Gastroesophageal sphincter (tissue), 4 donors: ENCODE results near the gene KRT82. TPM values are rescaled to one million over a fixed set of nuclear protein-coding genes. Genes with fewer than 3 reads are reported as not detected.

ENCODE experiments used
- ATAC-seq: fragments of 150-250 bp; one replicate; pipeline ENCODE4 v1.9.1; 2016; ENCODE audit warnings: mild to moderate bottlenecking, moderate library complexity
- H3K27ac ChIP-seq, 4 donors: fragments of 200-600 bp; sonication (generic) in 3 of 4; 1 replicate in 3 of 4; 2 replicates in 1 of 4; pipeline ENCODE4 v1.5.1; 2016 to 2019
- H3K27me3 ChIP-seq: fragments of 200-600 bp; sonication (generic); one replicate; pipeline ENCODE4 v1.5.1; 2019
- H3K36me3 ChIP-seq, 2 donors: fragments of 200-600 bp; sonication (generic); one replicate each; pipeline ENCODE4 v1.5.1; 2019; ENCODE audit warnings: control low read depth in 1 of 2
- H3K4me1 ChIP-seq, 3 donors: fragments of 200-600 bp; sonication (generic); 1 replicate in 2 of 3; 2 replicates in 1 of 3; pipeline ENCODE4 v1.5.1; 2016 to 2019; ENCODE audit warnings: control low read depth in 2 of 3
- H3K4me3 ChIP-seq, 2 donors: fragments of 200-600 bp; sonication (generic); one replicate each; pipeline ENCODE4 v1.5.1; 2019; ENCODE audit warnings: mild to moderate bottlenecking in 1 of 2, moderate library complexity in 1 of 2
- H3K9me3 ChIP-seq, 3 donors: fragments of 200-600 bp; sonication (generic); one replicate each; pipeline ENCODE4 v1.5.1; 2017 to 2019; ENCODE audit warnings: control low read depth in 2 of 3
- CTCF ChIP-seq, 4 experiments: fragments of 200-600 bp in 2 of 4; fragments of 450-650 bp in 2 of 4; sonication (generic) in 1 of 4; IDR thresholded peaks; one replicate each; pipeline ENCODE4 v1.5.1; 2017 to 2019; ENCODE audit warnings: antibody characterized with exemption in 4 of 4, mild to moderate bottlenecking in 2 of 4, moderate library complexity in 2 of 4
- EP300 ChIP-seq: sonication (generic); formaldehyde crosslinking; IDR thresholded peaks from one replicate; pipeline ENCODE4 v1.6.1; 2017; ENCODE audit warnings: antibody characterized with exemption, mild to moderate bottlenecking
- POLR2A ChIP-seq, 2 donors: fragments of 450-650 bp; IDR thresholded peaks; one replicate each; pipeline ENCODE4 v1.6.1; 2017; ENCODE audit warnings: antibody characterized with exemption in 2 of 2, mild to moderate bottlenecking in 2 of 2, moderate library complexity in 1 of 2
- POLR2AphosphoS5 ChIP-seq: sonication (generic); formaldehyde crosslinking; IDR thresholded peaks from one replicate; pipeline ENCODE4 v1.6.1; 2017; ENCODE audit warnings: antibody characterized with exemption
- WGBS, 2 donors: methylation state at CpG; one replicate each; pipeline ENCODE4 v1.1.5; 2018; ENCODE audit warnings: low coverage in 1 of 2; 5-methylcytosine and 5-hydroxymethylcytosine counted together
- total RNA-seq, 4 donors: library from RNA; depleted of rRNA; stranded (reverse); fragments of >200 nt; gene quantifications; one replicate each; pipeline ENCODE4 v1.1.0, GENCODE V29; 2016

Gene KRT82
- total RNA-seq, 4 donors from 2014 or later = not detected

GRCh38 chr12:52366738-52367485, 39.2 kb downstream of the KRT82 start, which contains the start of gene KRT85:
Gene KRT85 (minus strand): TSS chr12:52367481. CDS start chr12:52367405, 76 bp downstream.
- no peak for ATAC-seq
- TF ChIP-seq POLR2AphosphoS5 (no peak), EP300 (no peak), POLR2A (IDR thresholded peaks at IDR 0.05) (no peak), CTCF (IDR thresholded peaks at IDR 0.05) (no peak)
- no peak within 1 kb of the TSS for H3K4me3 ChIP-seq
- peaks cover 0 to 13% (median 0%) of the 10 kb centered on the region in 3 donors for H3K4me1 ChIP-seq
- 85 to 100% methylated on average over 1 to 5 of the region's 42 CpGs for WGBS, 2 donors
- H3K36me3 ChIP-seq = no peaks in the 10 kb centered on the region
- no peaks in the 10 kb centered on the region for H3K9me3 ChIP-seq
- H3K27me3 ChIP-seq = no peaks in the 10 kb centered on the region
- no peak within 1 kb of the TSS for H3K27ac ChIP-seq

- H3K4me3 ChIP-seq = no peak overlapping the region
- no peaks in the 10 kb centered on the region for H3K4me1 ChIP-seq
- TF ChIP-seq EP300 (no peak), POLR2AphosphoS5 (no peak), POLR2A (IDR thresholded peaks at IDR 0.05) (no peak), CTCF (IDR thresholded peaks at IDR 0.05) (no peak)
- ATAC-seq = no peak
- H3K9me3 ChIP-seq = no peaks in the 10 kb centered on the region
- 78 to 90% methylated on average over 2 to 8 of the region's 14 CpGs for WGBS, 2 donors
- H3K27ac ChIP-seq = no peak overlapping the region
- no peaks in the 10 kb centered on the region for H3K27me3 ChIP-seq
- H3K36me3 ChIP-seq = no peaks in the 10 kb centered on the region
Measured at GRCh38 chr12:52364901-52365489, 41.1 kb downstream of the KRT82 start.

GRCh38 chr12:52364061-52364460, 42.1 kb downstream of the KRT82 start:
- H3K4me1 ChIP-seq = no peaks in the 10 kb centered on the region
- ATAC-seq = no peak
- H3K4me3 ChIP-seq = no peak overlapping the region
- H3K27ac ChIP-seq = no peak overlapping the region
- H3K36me3 ChIP-seq = no peaks in the 10 kb centered on the region
- no peaks in the 10 kb centered on the region for H3K27me3 ChIP-seq
- no peak for TF ChIP-seq POLR2AphosphoS5
- WGBS, 2 donors = 56 to 80% methylated on average over 3 of the region's 7 CpGs
- no peaks in the 10 kb centered on the region for H3K9me3 ChIP-seq

- Histone ChIP-seq H3K27ac (no peak overlapping the region), H3K27me3 (no peaks in the 10 kb centered on the region), H3K4me1 (no peaks in the 10 kb centered on the region), H3K36me3 (no peaks in the 10 kb centered on the region), H3K9me3 (no peaks in the 10 kb centered on the region), H3K4me3 (no peak overlapping the region)
- 86 to 97% methylated on average over 6 to 7 of the region's 12 CpGs for WGBS, 2 donors
- TF ChIP-seq CTCF (IDR thresholded peaks at IDR 0.05) = no peak
- no peak for TF ChIP-seq POLR2A (IDR thresholded peaks at IDR 0.05)
- no peak for TF ChIP-seq POLR2AphosphoS5
- TF ChIP-seq EP300 = no peak
- no peak for ATAC-seq
Measured at GRCh38 chr12:52363111-52363679, 42.9 kb downstream of the KRT82 start.

GRCh38 chr12:52362118-52362726, 43.9 kb downstream of the KRT82 start:
- H3K27ac ChIP-seq = no peak overlapping the region
- no peaks in the 10 kb centered on the region for H3K36me3 ChIP-seq
- H3K9me3 ChIP-seq = no peaks in the 10 kb centered on the region
- no peak overlapping the region for H3K4me3 ChIP-seq
- H3K4me1 ChIP-seq = no peaks in the 10 kb centered on the region
- no peaks in the 10 kb centered on the region for H3K27me3 ChIP-seq
- no peak for ATAC-seq
- TF ChIP-seq CTCF (IDR thresholded peaks at IDR 0.05) (no peak), POLR2AphosphoS5 (no peak), POLR2A (IDR thresholded peaks at IDR 0.05) (no peak), EP300 (no peak)
- 93% methylated on average over 3 of the region's 11 CpGs; no CpG with 5 or more reads in 1 of the 2 donors for WGBS, 2 donors
